H1 (cell line): ENCODE data around the gene DOCK11. TPM values are rescaled to one million over a fixed set of nuclear protein-coding genes. Genes with fewer than 3 reads are reported as not detected.

Experiments
- CBX8 ChIP-seq: fragments of 300-800, 300-1000 bp; sonication (generic); IDR thresholded peaks from 2 replicates; pipeline ENCODE4 v1.7.1; 2016; ENCODE audit warnings: low read depth, low read length, borderline replicate concordance
- FOSL1 ChIP-seq: IDR thresholded peaks from 2 replicates; pipeline ENCODE4 v1.6.1; 2011; ENCODE audit warnings: mild to moderate bottlenecking, low read depth, low read length, moderate library complexity; ENCODE audit not compliant: insufficient read depth
- TEAD4 ChIP-seq: IDR thresholded peaks from 2 replicates; pipeline ENCODE4 v1.6.1; 2012; ENCODE audit warnings: low read depth, low read length, inconsistent platforms, mixed read lengths
- polyA plus RNA-seq, 7 experiments: library from polyadenylated mRNA; depleted of rRNA in 3 of 7; stranded (reverse) in 5 of 7; unstranded in 2 of 7; fragments of >200 nt in 5 of 7; fragments of 200-250 nt in 2 of 7; gene quantifications; 1 replicate in 5 of 7; 2 replicates in 1 of 7; 4 replicates in 1 of 7; pipeline versions ENCODE4 v1.2.1 to v1.2.3, GENCODE V29; 2011 to 2013; ENCODE audit warnings: missing spikeins in 2 of 7, mixed read lengths in 2 of 7
- total RNA-seq: library from RNA; stranded (reverse); fragmentation: NEBNext Ultra II Directional; extraction: Animal tissue kit (Norgen Biotek cat#: 25700); gene quantifications from 2 replicates; pipeline ENCODE4 v1.2.1, GENCODE V29; 2021

The DOCK11 gene
- total and polyA plus RNA-seq, 2 of the 8 experiments (the other 6 are each of a cell fraction or from before 2014, with no cell fraction given) = 4.9 to 12.0 TPM

DNA sequence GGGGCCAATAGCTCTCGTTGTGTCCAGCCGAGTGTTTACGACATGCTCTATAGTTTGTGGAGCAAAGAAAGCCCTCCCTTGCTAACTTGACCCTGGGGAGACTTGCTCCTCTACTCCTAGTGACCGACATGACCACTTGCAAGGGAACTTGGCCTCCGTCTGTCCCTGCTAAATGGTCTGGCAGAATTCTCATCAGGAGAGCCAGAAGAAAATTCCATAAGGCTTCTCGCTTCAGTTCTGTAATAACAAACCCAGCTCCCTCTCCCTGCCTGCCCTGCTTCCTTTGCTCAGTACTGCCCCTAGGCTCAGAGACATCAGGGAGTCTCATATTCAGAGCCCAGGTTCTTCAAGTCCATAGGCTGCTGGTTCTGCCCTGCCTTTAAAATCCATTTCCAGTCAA lies 13.0 kb downstream of the DOCK11 start (continued):
- TF ChIP-seq FOSL1 (no peak), CBX8 (no peak), TEAD4 (no peak)
